K562 (cell line): ENCODE data around the gene RELL2. TPM values are rescaled to one million over a fixed set of nuclear protein-coding genes. Genes with fewer than 3 reads are reported as not detected.

ENCODE experiments used
- CBFB ChIP-seq: sonication (generic); formaldehyde crosslinking; IDR thresholded peaks from 2 replicates; pipeline ENCODE4 v1.4.0; 2020; ENCODE audit warnings: mild to moderate bottlenecking, missing genetic modification reagents
- CREB1 ChIP-seq, 2 experiments: sonication (generic) in 1 of 2; formaldehyde crosslinking in 1 of 2; IDR thresholded peaks; 2 replicates each; pipeline versions ENCODE4 v1.6.1 to v1.8.0; 2012 to 2022; ENCODE audit warnings: inconsistent platforms in 1 of 2, mild to moderate bottlenecking in 1 of 2, missing genetic modification reagents in 1 of 2, moderate library complexity in 1 of 2
- DACH1 ChIP-seq: fragments of 450-650 bp; IDR thresholded peaks from 2 replicates; pipeline ENCODE4 v1.6.1; 2018; ENCODE audit not compliant: partially characterized antibody
- EZH2 ChIP-seq: IDR thresholded peaks from 2 replicates; pipeline ENCODE4 v1.6.1; 2012; ENCODE audit warnings: low read depth, mild to moderate bottlenecking, inconsistent platforms, low read length, borderline replicate concordance
- HMGXB4 ChIP-seq: sonication (generic); formaldehyde crosslinking; IDR thresholded peaks from 2 replicates; pipeline ENCODE4 v1.8.1; 2023; ENCODE audit warnings: mild to moderate bottlenecking, missing genetic modification reagents
- JUN ChIP-seq, 2 experiments: sonication (generic) in 1 of 2; formaldehyde crosslinking in 1 of 2; IDR thresholded peaks; 2 replicates each; pipeline versions ENCODE4 v1.6.1 to v1.8.0; 2012 to 2022; ENCODE audit warnings: borderline replicate concordance in 2 of 2, mild to moderate bottlenecking in 2 of 2, improper control_type of control experiment in 1 of 2, low read depth in 1 of 2, low read length in 1 of 2, missing genetic modification reagents in 1 of 2
- KAT2B ChIP-seq: IDR thresholded peaks from one replicate; pipeline ENCODE4 v1.6.1; 2012; ENCODE audit warnings: low read depth, mild to moderate bottlenecking, control low read depth, inconsistent platforms, low read length, moderate library complexity
- KAT7 ChIP-seq: sonication (generic); formaldehyde crosslinking; IDR thresholded peaks from 2 replicates; pipeline ENCODE4 v1.8.0; 2022; ENCODE audit warnings: missing genetic modification reagents, mild to moderate bottlenecking, borderline replicate concordance
- KDM1A ChIP-seq, 2 experiments: fragments of 450-650 bp; IDR thresholded peaks; 2 replicates each; pipeline ENCODE4 v1.6.1; 2016; ENCODE audit warnings: mild to moderate bottlenecking in 2 of 2
- KHSRP ChIP-seq: fragments of 450-650 bp; IDR thresholded peaks from 2 replicates; pipeline ENCODE4 v1.6.1; 2017
- LARP7 ChIP-seq: fragments of 450-650 bp; IDR thresholded peaks from 2 replicates; pipeline ENCODE4 v1.6.1; 2016
- NELFE ChIP-seq: IDR thresholded peaks from 2 replicates; pipeline ENCODE4 v1.6.1; 2011; ENCODE audit warnings: mild to moderate bottlenecking; ENCODE audit not compliant: insufficient read depth, insufficient read length
- PHF21A ChIP-seq: fragments of 450-650 bp; IDR thresholded peaks from 2 replicates; pipeline ENCODE4 v1.6.1; 2017; ENCODE audit warnings: low read depth, borderline replicate concordance
- PML ChIP-seq: IDR thresholded peaks from 2 replicates; pipeline ENCODE4 v1.6.1; 2012; ENCODE audit warnings: low read length, inconsistent platforms
- PPARD ChIP-seq: fragments of 250-450 bp; sonication (Bioruptor Pico); IDR thresholded peaks from 2 replicates; pipeline ENCODE4 v1.8.0; 2022; ENCODE audit warnings: inconsistent platforms, mild to moderate bottlenecking, moderate library complexity
- RFX7 ChIP-seq: fragments of 250-450 bp; sonication (Bioruptor Pico); IDR thresholded peaks from 2 replicates; pipeline ENCODE4 v1.5.1; 2021; ENCODE audit warnings: mild to moderate bottlenecking
- SLC30A9 ChIP-seq: fragments of 250-450 bp; sonication (Bioruptor Pico); IDR thresholded peaks from 2 replicates; pipeline ENCODE4 v1.8.0; 2022; ENCODE audit warnings: mild to moderate bottlenecking, moderate library complexity
- TAL1 ChIP-seq: fragments of 450-650 bp; IDR thresholded peaks from 2 replicates; pipeline ENCODE4 v1.6.1; 2016; ENCODE audit warnings: mild to moderate bottlenecking
- TBP ChIP-seq: optimal IDR thresholded peaks from 2 replicates; pipeline ENCODE3; 2011; ENCODE audit warnings: low read depth, low read length, improper control_type of control experiment
- ZNF175 ChIP-seq: fragments of 200-800 bp; sonication (Bioruptor generic); IDR thresholded peaks from 2 replicates; pipeline ENCODE4 v1.6.1; 2016; ENCODE audit warnings: low read depth, mild to moderate bottlenecking, missing genetic modification characterization, missing compliant biosample characterization
- ZNF217 ChIP-seq: sonication (generic); formaldehyde crosslinking; IDR thresholded peaks from 2 replicates; pipeline ENCODE4 v1.8.0; 2022; ENCODE audit warnings: mild to moderate bottlenecking, missing genetic modification reagents
- ZNF398 ChIP-seq: fragments of 250-450 bp; sonication (Bioruptor Pico); IDR thresholded peaks from 2 replicates; pipeline ENCODE4 v1.8.0; 2021; ENCODE audit warnings: moderate library complexity, mild to moderate bottlenecking, inconsistent platforms
- ZNF668 ChIP-seq: fragments of 250-450 bp; sonication (Bioruptor Pico); IDR thresholded peaks from 2 replicates; pipeline ENCODE4 v1.8.0; 2022; ENCODE audit warnings: mild to moderate bottlenecking, inconsistent platforms
- polyA plus RNA-seq, 8 experiments: library from polyadenylated mRNA; depleted of rRNA in 4 of 8; stranded (reverse) in 5 of 8; unstranded in 3 of 8; fragments of >200 nt; fragmentation: Nextera tagmentation in 2 of 8; fragmentation: Illumina TruSeq in 1 of 8; extraction: Ambion mirVana in 2 of 8; extraction: Trizol in 1 of 8; gene quantifications; 2 replicates each; pipeline versions ENCODE4 v1.2.1 to v1.2.3, GENCODE V29; 2011 to 2014; ENCODE audit warnings: inconsistent platforms in 1 of 8, missing spikeins in 1 of 8
- total RNA-seq, 7 experiments: library from RNA; depleted of rRNA in 6 of 7; stranded (reverse); fragments of >200 nt in 6 of 7; fragmentation: Illumina TruSeq in 2 of 7; extraction: Trizol in 2 of 7; gene quantifications; 2 replicates each; pipeline versions ENCODE4 v1.2.1 to v1.2.3, GENCODE V29; 2011 to 2021; ENCODE audit warnings: low replicate concordance in 1 of 7
- TF ChIP-seq, protein P1 (sequence below): fragments of 250-450 bp; sonication (Bioruptor Pico); IDR thresholded peaks from 2 replicates; pipeline ENCODE4 v1.8.0; 2022; ENCODE audit warnings: moderate library complexity, mild to moderate bottlenecking, inconsistent platforms

The RELL2 gene
- total and polyA plus RNA-seq, 9 of the 15 experiments (the other 6 are each of a cell fraction or from before 2014, with no cell fraction given), result 0.06 to 36.0 (median 14.3) TPM

- TF ChIP-seq CREB1 (IDR thresholded peaks at IDR 0.05) (peak; percentile 75), CREB1 (CRISPR knock-in tag; IDR thresholded peaks at IDR 0.05) (no peak), KAT7 (CRISPR knock-in tag) (no peak), LARP7 (no peak), ZNF217 (no peak), KDM1A (IDR thresholded peaks at IDR 0.05) (peak; percentile 92 to 95), TAL1 (peak; percentile 93), KHSRP (no peak; the same call in none of the 2 replicates), HMGXB4 (no peak), ZNF398 (CRISPR knock-in tag) (no peak), PPARD (CRISPR knock-in tag) (no peak), SLC30A9 (CRISPR knock-in tag) (no peak), KAT2B (no peak), CBFB (peak; percentile 97), TBP (peak; percentile 22), NELFE (no peak), PML (peak; percentile 91), ZNF668 (CRISPR knock-in tag) (no peak), PHF21A (no peak; the same call in 1 of the 2 replicates), DACH1 (no peak), EZH2 (no peak), RFX7 (no peak), ZNF175 (CRISPR knock-in tag) (peak; percentile 53; the same call in 1 of the 2 replicates), JUN (IDR thresholded peaks at IDR 0.05; ENCODE audit: borderline replicate concordance, low read depth, low read length) (peak; percentile 71; the same call in 1 of the 2 replicates), JUN (CRISPR knock-in tag; IDR thresholded peaks at IDR 0.05; ENCODE audit: borderline replicate concordance) (no peak)
- TF ChIP-seq, protein P1, sequence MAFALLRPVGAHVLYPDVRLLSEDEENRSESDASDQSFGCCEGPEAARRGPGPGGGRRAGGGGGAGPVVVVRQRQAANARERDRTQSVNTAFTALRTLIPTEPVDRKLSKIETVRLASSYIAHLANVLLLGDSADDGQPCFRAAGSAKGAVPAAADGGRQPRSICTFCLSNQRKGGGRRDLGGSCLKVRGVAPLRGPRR (CRISPR knock-in tag), result no peak
These were observed 31.1 kb upstream of the RELL2 start (continued) for GRCh38 chr5:141605523-141606277.
